SK-N-SH (cell line): ENCODE data around the gene GCDH. TPM values are rescaled to one million over a fixed set of nuclear protein-coding genes. Genes with fewer than 3 reads are reported as not detected.

Source experiments
- CTCF ChIA-PET: fragments of 300-600, 350-600 bp; formaldehyde crosslinking; extraction: SDS; loops from one replicate; lab custom pipeline; 2021; lab: Yijun Ruan, JAX
- POLR2A ChIA-PET: fragments of 350-600 bp; sonication (Branson Sonifier 250); formaldehyde crosslinking; extraction: SDS; loops from one replicate; lab custom pipeline; 2020; ENCODE audit warnings: antibody characterized with exemption, inconsistent platforms; lab: Yijun Ruan, JAX
- DNase-seq: peaks from one replicate; pipeline ENCODE4 v3.0.0; 2012
- H2AFZ ChIP-seq: fragments of 200-600 bp; sonication (generic); 2 replicates; pipeline ENCODE4 v1.8.1; 2016; ENCODE audit warnings: antibody characterized with exemption, mild to moderate bottlenecking, low read depth
- H3F3A ChIP-seq: fragments of 200-600 bp; sonication (generic); replicated peaks from 2 replicates; pipeline ENCODE3; 2016; ENCODE audit warnings: antibody characterized with exemption, mild to moderate bottlenecking; ENCODE audit not compliant: insufficient read depth
- H3K27ac ChIP-seq, 2 experiments: fragments of 200-500 bp in 1 of 2; fragments of 200-600 bp in 1 of 2; sonication (Bioruptor generic) in 1 of 2; sonication (generic), shearing (Covaris generic) in 1 of 2; 2 replicates each; pipeline versions ENCODE4 v1.5.1 to v1.6.1; 2014 to 2016; ENCODE audit warnings: low read depth in 2 of 2, inconsistent platforms in 1 of 2, low read length in 1 of 2, mild to moderate bottlenecking in 1 of 2, mixed read lengths in 1 of 2
- H3K27me3 ChIP-seq: fragments of 200-600 bp; sonication (generic), shearing (Covaris generic); 2 replicates; pipeline ENCODE4 v1.6.1; 2016; ENCODE audit warnings: mixed run types; ENCODE audit not compliant: insufficient read depth
- H3K36me3 ChIP-seq, 2 experiments: fragments of 200-500 bp in 1 of 2; fragments of 200-600 bp in 1 of 2; sonication (Bioruptor generic) in 1 of 2; sonication (generic) in 1 of 2; replicated peaks in 1 of 2; 2 replicates each; pipeline versions ENCODE3 to v1.5.1; 2014 to 2016; ENCODE audit warnings: low read length in 1 of 2, mild to moderate bottlenecking in 1 of 2; ENCODE audit not compliant: insufficient read depth in 2 of 2, control insufficient read depth in 1 of 2
- H3K4me1 ChIP-seq, 2 experiments: fragments of 200-500 bp in 1 of 2; fragments of 200-600 bp in 1 of 2; sonication (Bioruptor generic) in 1 of 2; sonication (generic), shearing (Covaris generic) in 1 of 2; 2 replicates each; pipeline versions ENCODE4 v1.5.1 to v1.6.1; 2014 to 2016; ENCODE audit warnings: low read depth in 1 of 2, low read length in 1 of 2, mixed run types in 1 of 2; ENCODE audit not compliant: insufficient read depth in 2 of 2, control insufficient read depth in 1 of 2
- H3K4me2 ChIP-seq: fragments of 200-600 bp; sonication (generic), shearing (Covaris generic); 2 replicates; pipeline ENCODE4 v1.6.1; 2017; ENCODE audit warnings: mixed run types
- H3K4me3 ChIP-seq, 2 experiments: fragments of 200-500 bp in 1 of 2; fragments of 200-600 bp in 1 of 2; sonication (Bioruptor generic) in 1 of 2; sonication (generic), shearing (Covaris generic) in 1 of 2; 2 replicates each; pipeline versions ENCODE4 v1.5.1 to v1.8.1; 2014 to 2016; ENCODE audit warnings: low read depth in 2 of 2, inconsistent platforms in 1 of 2, low read length in 1 of 2, mild to moderate bottlenecking in 1 of 2, mixed read lengths in 1 of 2, moderate library complexity in 1 of 2
- H3K79me2 ChIP-seq: fragments of 200-600 bp; sonication (generic); 2 replicates; pipeline ENCODE4 v1.8.1; 2017; ENCODE audit warnings: mild to moderate bottlenecking; ENCODE audit not compliant: insufficient read depth
- H3K9ac ChIP-seq: fragments of 200-600 bp; sonication (generic); 2 replicates; pipeline ENCODE4 v1.6.1; 2017; ENCODE audit warnings: mixed run types
- H3K9me2 ChIP-seq: fragments of 200-600 bp; sonication (generic); 2 replicates; pipeline ENCODE4 v1.6.1; 2017; ENCODE audit warnings: mixed run types
- H3K9me3 ChIP-seq: fragments of 200-600 bp; sonication (generic); 2 replicates; pipeline ENCODE4 v1.6.1; 2017; ENCODE audit warnings: mixed run types, mild to moderate bottlenecking, moderate library complexity
- H4K20me1 ChIP-seq: fragments of 200-600 bp; sonication (generic); 2 replicates; pipeline ENCODE4 v1.6.1; 2017; ENCODE audit warnings: mild to moderate bottlenecking, mixed run types; ENCODE audit not compliant: insufficient read depth
- CHD2 ChIP-seq: fragments of 150-350 bp; IDR thresholded peaks from 2 replicates; pipeline ENCODE4 v1.6.1; 2018; ENCODE audit warnings: low read length; ENCODE audit not compliant: partially characterized antibody
- FOXM1 ChIP-seq: IDR thresholded peaks from 2 replicates; pipeline ENCODE4 v1.4.0; 2012; ENCODE audit warnings: low read depth, mild to moderate bottlenecking
- GATA2 ChIP-seq: sonication (generic); formaldehyde crosslinking; IDR thresholded peaks from 2 replicates; pipeline ENCODE4 v1.5.0; 2020; ENCODE audit warnings: mild to moderate bottlenecking, missing genetic modification reagents
- RAD21 ChIP-seq: IDR thresholded peaks from 2 replicates; pipeline ENCODE4 v1.6.1; 2012; ENCODE audit warnings: mild to moderate bottlenecking, low read length
- RCOR1 ChIP-seq: fragments of 150-350 bp; IDR thresholded peaks from 2 replicates; pipeline ENCODE4 v1.6.1; 2017; ENCODE audit warnings: antibody characterized with exemption, low read length
- RFX5 ChIP-seq: IDR thresholded peaks from 2 replicates; pipeline ENCODE4 v1.6.1; 2012; ENCODE audit warnings: mild to moderate bottlenecking, improper control_type of control experiment, low read length
- RXRA ChIP-seq: IDR thresholded peaks from 2 replicates; pipeline ENCODE4 v1.4.0; 2012; ENCODE audit warnings: low read depth, mild to moderate bottlenecking, borderline replicate concordance
- SIN3A ChIP-seq: IDR thresholded peaks from 2 replicates; pipeline ENCODE4 v1.6.1; 2012; ENCODE audit warnings: low read depth, mild to moderate bottlenecking, low read length, moderate library complexity, borderline replicate concordance
- SMC3 ChIP-seq: IDR thresholded peaks from 2 replicates; pipeline ENCODE4 v1.6.1; 2012; ENCODE audit warnings: low read depth, low read length, improper control_type of control experiment
- TAF1 ChIP-seq: IDR thresholded peaks from 2 replicates; pipeline ENCODE4 v1.6.1; 2012; ENCODE audit warnings: low read depth, mild to moderate bottlenecking, low read length, moderate library complexity, borderline replicate concordance
- TCF12 ChIP-seq: IDR thresholded peaks from 2 replicates; pipeline ENCODE4 v1.4.0; 2012
- YY1 ChIP-seq: IDR thresholded peaks from 2 replicates; pipeline ENCODE4 v1.4.0; 2012; ENCODE audit warnings: low read depth, mild to moderate bottlenecking
- WGBS: methylation state at CpG from one replicate; pipeline ENCODE4 v1.1.6; 2017; ENCODE audit warnings: low lambda C conversion rate; 5-methylcytosine and 5-hydroxymethylcytosine counted together
- polyA plus RNA-seq, 3 experiments: library from polyadenylated mRNA; depleted of rRNA; stranded (reverse); fragments of >200 nt; gene quantifications; 2 replicates each; pipeline ENCODE4 v1.2.3, GENCODE V29; 2012
- TF ChIP-seq, protein P1 (sequence below): IDR thresholded peaks from 2 replicates; pipeline ENCODE4 v1.4.0; 2012; ENCODE audit warnings: low read depth, borderline replicate concordance
- TF ChIP-seq, protein P2 (sequence below): IDR thresholded peaks from 2 replicates; pipeline ENCODE4 v1.6.1; 2012; ENCODE audit warnings: mild to moderate bottlenecking, low read depth, low read length, moderate library complexity
- TF ChIP-seq, protein P3 (sequence below): IDR thresholded peaks from 2 replicates; pipeline ENCODE4 v1.4.0; 2012; ENCODE audit warnings: low read depth
- TF ChIP-seq, protein P4 (sequence below): fragments of 200-600 bp; sonication (generic); IDR thresholded peaks from 2 replicates; pipeline ENCODE4 v1.6.1; 2017; ENCODE audit warnings: antibody characterized with exemption, mild to moderate bottlenecking, moderate library complexity
- TF ChIP-seq, protein P5 (sequence below): fragments of 150-350 bp; IDR thresholded peaks from 2 replicates; pipeline ENCODE4 v1.6.1; 2017; ENCODE audit warnings: antibody characterized with exemption, low read length, low read depth, borderline replicate concordance

The GCDH gene
- polyA plus RNA-seq, 1 of the 3 experiments (the other 2 are of a cell fraction): 29.4 TPM

DNA sequence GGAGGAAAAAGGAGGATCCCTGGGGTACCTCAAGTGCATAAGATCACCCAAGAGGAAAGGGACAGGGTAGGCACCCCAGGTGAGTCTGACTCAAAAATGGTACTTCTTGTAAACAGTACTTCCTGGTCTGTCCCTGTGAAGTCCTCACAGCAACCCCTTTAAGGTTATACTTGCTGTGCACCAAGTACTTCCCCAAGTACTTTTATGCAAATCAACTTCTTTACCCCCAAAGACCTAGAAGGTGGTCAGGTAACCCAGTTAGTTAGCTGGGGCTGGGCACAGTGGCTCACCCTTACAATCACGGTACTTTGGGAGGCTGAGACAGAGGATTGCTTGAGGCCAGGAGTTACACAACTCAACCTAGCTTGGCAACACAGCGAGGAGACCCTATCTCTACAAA is 49.9 kb downstream of the GCDH start:
- POLR2A ChIA-PET: interaction anchor here (0.8 kb wide), 1 partner anchor 8 kb away, joined by 3 read pairs; no protein-coding TSS in a partner anchor

More for the DNA sequence above, 49.9 kb downstream of the GCDH start:
- Histone ChIP-seq H3F3A (peaks cover 57% of the 10 kb centered on the region), H3K9me2 (no peaks in the 10 kb centered on the region), H3K79me2 (peaks cover 53% of the 10 kb centered on the region), H3K4me2 (peak overlapping the region; percentile 97), H3K27ac (peak overlapping the region; percentile 7 to 14; a peak in 3 of 4 replicates), H3K9ac (peak overlapping the region; percentile 98; the same call in 1 of the 2 replicates), H3K27me3 (no peaks in the 10 kb centered on the region), H2AFZ (no peak overlapping the region), H3K4me1 (peaks cover 19 to 34% of the 10 kb centered on the region in 2 experiments; a peak in 3 of 4 replicates), H4K20me1 (peaks cover 33% of the 10 kb centered on the region), H3K36me3 (peaks cover 36 to 61% of the 10 kb centered on the region in 2 experiments), H3K4me3 (peak overlapping the region; percentile 89 to 97; a peak in 3 of 4 replicates), H3K9me3 (no peaks in the 10 kb centered on the region)
- no peak for TF ChIP-seq FOXM1
- TF ChIP-seq, protein P1, sequence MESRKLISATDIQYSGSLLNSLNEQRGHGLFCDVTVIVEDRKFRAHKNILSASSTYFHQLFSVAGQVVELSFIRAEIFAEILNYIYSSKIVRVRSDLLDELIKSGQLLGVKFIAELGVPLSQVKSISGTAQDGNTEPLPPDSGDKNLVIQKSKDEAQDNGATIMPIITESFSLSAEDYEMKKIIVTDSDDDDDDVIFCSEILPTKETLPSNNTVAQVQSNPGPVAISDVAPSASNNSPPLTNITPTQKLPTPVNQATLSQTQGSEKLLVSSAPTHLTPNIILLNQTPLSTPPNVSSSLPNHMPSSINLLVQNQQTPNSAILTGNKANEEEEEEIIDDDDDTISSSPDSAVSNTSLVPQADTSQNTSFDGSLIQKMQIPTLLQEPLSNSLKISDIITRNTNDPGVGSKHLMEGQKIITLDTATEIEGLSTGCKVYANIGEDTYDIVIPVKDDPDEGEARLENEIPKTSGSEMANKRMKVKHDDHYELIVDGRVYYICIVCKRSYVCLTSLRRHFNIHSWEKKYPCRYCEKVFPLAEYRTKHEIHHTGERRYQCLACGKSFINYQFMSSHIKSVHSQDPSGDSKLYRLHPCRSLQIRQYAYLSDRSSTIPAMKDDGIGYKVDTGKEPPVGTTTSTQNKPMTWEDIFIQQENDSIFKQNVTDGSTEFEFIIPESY: no peak
- TF ChIP-seq RCOR1: no peak
- TF ChIP-seq GATA2: no peak
- TF ChIP-seq TAF1: no peak
- TF ChIP-seq, protein P2, sequence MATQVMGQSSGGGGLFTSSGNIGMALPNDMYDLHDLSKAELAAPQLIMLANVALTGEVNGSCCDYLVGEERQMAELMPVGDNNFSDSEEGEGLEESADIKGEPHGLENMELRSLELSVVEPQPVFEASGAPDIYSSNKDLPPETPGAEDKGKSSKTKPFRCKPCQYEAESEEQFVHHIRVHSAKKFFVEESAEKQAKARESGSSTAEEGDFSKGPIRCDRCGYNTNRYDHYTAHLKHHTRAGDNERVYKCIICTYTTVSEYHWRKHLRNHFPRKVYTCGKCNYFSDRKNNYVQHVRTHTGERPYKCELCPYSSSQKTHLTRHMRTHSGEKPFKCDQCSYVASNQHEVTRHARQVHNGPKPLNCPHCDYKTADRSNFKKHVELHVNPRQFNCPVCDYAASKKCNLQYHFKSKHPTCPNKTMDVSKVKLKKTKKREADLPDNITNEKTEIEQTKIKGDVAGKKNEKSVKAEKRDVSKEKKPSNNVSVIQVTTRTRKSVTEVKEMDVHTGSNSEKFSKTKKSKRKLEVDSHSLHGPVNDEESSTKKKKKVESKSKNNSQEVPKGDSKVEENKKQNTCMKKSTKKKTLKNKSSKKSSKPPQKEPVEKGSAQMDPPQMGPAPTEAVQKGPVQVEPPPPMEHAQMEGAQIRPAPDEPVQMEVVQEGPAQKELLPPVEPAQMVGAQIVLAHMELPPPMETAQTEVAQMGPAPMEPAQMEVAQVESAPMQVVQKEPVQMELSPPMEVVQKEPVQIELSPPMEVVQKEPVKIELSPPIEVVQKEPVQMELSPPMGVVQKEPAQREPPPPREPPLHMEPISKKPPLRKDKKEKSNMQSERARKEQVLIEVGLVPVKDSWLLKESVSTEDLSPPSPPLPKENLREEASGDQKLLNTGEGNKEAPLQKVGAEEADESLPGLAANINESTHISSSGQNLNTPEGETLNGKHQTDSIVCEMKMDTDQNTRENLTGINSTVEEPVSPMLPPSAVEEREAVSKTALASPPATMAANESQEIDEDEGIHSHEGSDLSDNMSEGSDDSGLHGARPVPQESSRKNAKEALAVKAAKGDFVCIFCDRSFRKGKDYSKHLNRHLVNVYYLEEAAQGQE: no peak
- TF ChIP-seq RXRA: no peak
- TF ChIP-seq YY1: no peak
- no peak for TF ChIP-seq SMC3
- TF ChIP-seq CHD2: no peak
- TF ChIP-seq SIN3A: no peak
- no peak for TF ChIP-seq TCF12
- TF ChIP-seq, protein P3, sequence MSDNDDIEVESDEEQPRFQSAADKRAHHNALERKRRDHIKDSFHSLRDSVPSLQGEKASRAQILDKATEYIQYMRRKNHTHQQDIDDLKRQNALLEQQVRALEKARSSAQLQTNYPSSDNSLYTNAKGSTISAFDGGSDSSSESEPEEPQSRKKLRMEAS: no peak
- no peak for TF ChIP-seq RAD21
- TF ChIP-seq, protein P4, sequence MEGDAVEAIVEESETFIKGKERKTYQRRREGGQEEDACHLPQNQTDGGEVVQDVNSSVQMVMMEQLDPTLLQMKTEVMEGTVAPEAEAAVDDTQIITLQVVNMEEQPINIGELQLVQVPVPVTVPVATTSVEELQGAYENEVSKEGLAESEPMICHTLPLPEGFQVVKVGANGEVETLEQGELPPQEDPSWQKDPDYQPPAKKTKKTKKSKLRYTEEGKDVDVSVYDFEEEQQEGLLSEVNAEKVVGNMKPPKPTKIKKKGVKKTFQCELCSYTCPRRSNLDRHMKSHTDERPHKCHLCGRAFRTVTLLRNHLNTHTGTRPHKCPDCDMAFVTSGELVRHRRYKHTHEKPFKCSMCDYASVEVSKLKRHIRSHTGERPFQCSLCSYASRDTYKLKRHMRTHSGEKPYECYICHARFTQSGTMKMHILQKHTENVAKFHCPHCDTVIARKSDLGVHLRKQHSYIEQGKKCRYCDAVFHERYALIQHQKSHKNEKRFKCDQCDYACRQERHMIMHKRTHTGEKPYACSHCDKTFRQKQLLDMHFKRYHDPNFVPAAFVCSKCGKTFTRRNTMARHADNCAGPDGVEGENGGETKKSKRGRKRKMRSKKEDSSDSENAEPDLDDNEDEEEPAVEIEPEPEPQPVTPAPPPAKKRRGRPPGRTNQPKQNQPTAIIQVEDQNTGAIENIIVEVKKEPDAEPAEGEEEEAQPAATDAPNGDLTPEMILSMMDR: no peak
- TF ChIP-seq, protein P5, sequence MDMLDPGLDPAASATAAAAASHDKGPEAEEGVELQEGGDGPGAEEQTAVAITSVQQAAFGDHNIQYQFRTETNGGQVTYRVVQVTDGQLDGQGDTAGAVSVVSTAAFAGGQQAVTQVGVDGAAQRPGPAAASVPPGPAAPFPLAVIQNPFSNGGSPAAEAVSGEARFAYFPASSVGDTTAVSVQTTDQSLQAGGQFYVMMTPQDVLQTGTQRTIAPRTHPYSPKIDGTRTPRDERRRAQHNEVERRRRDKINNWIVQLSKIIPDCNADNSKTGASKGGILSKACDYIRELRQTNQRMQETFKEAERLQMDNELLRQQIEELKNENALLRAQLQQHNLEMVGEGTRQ: no peak
- TF ChIP-seq RFX5: no peak
- 94% methylated on average over 2 of the region's 2 CpGs for WGBS
- DNase-seq: no peak
- CTCF ChIA-PET: no interaction called here
